GM18520 (cell line): ENCODE results near the gene MAST3.
"Not testable (repeated sequence)": the region's sequence is repeated elsewhere in the genome, so short reads cannot be mapped to it uniquely, and the experiment has no call there.

Experiments
- ATAC-seq: cut with Tn5 transposase; IDR thresholded peaks from one replicate; pipeline ENCODE4 v1.9.1; 2021; ENCODE audit not compliant: unreplicated experiment

Gene MAST3

DNA sequence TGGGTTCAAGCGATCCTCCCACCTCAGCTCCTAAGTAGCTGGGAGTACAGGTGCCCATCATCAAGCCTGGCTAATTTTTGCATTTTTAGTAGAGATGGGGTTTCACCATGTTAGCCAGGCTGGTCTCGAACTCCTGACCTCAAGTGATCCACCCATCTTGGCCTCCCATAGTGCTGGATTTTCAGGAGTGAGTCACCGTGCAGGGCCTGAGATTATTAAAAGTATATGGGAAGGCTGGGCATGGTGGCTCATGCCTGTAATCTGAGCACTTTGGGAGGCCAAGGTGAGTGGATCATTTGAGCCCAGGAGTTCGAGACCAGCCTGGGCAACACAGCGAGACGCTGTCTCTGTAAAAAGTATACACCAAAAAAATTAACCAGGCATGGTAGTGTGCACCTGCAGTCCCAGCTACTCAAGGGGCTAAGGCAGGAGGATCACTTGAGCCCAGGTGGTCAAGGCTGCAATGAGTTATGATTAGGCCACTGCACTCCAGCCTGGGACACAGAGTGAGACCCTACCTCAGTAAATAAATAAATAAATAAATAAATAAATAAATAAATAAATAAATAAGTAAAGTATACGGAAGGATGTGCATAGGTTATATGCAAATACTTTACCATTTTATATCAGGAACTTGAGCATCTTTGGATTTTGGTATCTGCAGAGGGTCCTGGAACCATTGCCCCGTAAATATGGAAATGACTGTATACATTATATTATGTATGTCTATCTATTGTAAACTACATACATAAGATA, 11.7 kb upstream of the MAST3 start:
- ATAC-seq = no peak

DNA sequence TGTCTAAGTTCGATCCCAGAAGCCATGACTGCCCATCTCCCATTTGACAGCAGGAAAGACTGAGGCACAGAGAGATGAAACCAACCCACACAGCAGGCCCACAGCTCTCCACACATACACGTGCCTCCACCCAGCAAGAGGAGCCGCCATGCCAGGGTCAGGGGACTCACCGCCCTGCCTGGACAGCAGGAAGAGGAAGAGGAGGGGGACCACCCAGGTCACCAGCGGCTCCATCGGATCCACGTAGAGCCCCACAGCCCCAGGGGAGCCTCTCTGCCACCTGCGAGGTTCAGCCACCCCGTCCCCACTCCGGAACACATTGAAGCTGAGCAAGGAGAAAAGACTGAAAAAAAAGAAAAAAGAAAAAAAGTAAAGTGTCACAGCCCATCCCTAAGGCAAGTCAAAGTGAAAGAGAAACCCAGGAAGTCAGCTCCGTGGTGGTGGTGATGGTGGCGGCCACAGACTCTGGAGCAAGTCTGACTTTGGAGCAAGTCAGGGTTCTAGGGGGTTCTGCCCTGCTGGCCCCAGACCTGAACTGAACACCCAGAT, 10.9 kb upstream of the MAST3 start, which contains the start of gene IL12RB1:
IL12RB1 (minus strand) TSS at position 345 of the 549 bp plus-strand sequence; CDS start at position 234, 111 bp downstream.
- no peak for ATAC-seq

DNA sequence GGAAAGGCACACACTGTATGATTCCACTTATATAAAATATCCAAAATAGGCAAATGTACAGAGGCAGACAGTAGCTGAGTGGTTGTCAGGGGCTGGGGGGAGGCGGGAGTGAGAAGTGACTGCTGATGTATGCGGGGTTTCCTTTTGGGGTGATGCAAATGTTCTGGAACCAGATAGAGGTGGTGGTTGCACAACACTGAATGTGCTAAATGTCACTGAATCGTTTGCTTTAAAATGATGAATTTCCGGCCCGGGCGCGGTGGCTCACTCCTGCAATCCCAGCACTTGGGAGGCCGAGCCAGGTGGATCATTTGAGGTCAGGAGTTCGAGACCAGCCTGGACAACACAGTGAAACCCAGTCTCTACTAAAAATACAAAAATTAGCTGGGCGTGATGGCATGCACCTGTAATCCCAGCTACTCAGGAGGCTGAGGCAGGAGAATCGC, 8.5 kb upstream of the MAST3 start:
- ATAC-seq = peak; percentile 39

DNA sequence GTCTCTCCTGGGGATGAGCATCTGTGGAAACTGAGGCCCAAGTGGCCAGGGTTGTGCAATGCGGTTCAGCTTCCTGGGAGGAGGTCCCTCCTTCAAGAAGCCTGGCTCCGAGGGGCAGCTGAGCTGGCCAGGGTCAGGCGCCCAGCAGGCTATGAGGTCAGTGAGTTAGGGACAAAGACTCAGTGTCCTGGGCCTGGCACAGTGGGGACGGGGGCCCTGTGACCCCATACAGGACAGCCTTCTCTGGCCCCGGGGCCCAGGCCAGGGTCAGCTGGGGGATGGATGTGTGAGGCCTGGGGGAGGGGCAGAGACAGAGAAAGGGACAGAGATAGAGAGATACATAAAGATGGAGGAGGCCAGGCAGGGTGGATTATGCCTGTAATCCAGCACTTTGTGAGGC, 7.9 kb upstream of the MAST3 start:
- ATAC-seq = no peak

DNA sequence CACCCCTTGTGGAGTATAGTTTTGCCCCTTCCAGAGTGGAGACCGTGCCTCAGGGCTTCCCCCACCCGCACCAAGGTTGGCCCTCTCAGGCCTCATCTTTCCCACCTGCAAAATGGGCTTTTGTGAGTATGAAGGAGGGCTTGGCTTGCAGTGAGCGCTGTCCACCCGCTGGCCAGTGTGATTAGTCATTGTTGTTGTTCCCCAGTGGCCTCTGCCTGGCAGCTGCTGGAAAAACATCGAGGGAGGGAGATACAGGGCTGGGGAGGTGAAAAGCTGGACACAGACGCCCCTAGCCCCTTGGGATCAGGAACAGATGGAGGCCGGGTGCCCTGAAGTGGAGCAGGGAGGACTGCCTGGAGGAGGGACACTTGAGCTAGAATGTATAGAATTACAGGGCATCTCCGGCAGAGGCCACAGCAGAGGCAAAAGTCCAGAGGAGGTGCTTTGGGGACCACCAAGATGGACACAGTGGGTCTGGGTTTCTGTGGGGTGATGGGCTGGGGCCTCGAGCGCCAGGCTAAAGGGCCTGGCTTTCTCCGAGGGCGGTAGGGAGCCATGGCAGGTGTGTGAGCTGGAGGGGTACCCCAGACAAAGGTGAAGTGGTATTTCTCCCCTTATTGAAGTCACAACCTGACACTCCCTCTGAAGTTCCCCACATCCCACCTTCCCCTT, 6.9 kb upstream of the MAST3 start:
- no peak for ATAC-seq

DNA sequence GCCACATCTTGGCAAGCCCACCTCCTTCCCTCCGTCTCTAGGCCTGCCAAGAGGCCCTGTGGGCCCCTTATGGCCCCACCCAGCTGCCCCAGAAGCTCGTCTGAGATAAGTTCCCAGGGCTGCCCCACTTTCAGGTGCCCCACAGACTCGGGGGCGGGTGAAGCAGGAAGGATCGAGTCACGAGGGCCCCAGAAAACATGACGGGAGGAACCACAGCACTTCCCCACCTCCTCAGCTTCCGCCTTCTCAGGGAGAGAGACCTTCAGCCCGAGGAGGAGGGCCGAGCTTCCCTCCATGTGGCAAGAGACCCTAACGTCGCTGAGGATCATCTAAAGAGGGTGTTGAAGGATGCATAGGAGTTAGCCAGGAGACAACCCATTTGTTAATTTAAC, 6.4 kb upstream of the MAST3 start:
- ATAC-seq = no peak

DNA sequence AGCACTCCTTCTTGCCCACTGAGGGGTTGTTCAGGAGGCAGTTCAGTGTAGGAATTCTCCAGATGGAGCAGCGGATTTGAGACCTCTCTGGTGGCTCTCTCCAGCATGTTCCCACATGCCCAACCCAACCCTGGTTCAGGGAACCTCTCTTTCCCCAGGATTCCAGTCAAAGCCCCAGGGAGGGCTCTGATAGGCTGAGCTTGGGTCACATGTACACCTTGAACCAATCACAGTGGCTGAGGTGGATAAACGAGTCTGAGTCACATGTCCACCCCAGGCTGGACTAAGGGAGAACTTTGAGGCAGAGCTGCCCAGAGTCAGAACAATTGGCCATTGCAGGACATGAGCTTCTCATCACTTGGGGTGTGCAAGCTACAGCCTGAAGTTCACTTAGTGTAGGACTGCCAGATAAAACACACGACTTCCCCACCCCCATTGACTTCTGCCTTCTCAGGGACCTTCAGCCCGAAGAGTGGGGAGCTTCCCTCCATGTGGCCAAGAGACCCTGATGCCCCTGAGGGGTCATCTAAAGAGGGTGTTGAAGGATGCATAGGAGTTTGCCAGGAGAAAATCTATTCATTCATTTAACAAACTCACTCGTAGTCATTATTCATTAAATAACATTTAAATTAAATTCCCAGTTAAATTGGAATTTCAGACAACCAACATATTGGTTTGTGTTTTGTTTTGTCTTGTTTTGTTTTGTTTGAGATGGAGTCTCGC, 4.0 kb upstream of the MAST3 start:
- no peak for ATAC-seq

DNA sequence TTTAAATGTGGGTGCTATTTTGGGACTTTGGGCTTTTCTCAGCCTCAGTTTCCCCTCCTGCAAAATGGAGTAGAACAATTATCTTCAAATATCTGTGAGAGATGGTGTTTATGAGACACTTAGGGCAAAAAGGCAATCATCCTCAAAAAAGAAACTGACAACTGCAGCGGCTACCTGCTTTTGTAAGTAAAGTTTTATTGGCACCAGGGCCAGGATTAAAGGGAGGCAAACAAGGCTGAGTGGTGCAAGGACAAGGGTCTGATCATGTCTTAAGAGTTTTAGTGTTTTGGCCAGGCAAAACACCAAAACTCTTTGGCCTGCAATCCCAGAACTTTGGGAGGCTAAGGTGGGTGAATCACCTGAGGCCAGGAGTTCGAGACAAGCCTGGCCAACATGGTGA, 1.3 kb upstream of the MAST3 start:
- ATAC-seq = no peak

DNA sequence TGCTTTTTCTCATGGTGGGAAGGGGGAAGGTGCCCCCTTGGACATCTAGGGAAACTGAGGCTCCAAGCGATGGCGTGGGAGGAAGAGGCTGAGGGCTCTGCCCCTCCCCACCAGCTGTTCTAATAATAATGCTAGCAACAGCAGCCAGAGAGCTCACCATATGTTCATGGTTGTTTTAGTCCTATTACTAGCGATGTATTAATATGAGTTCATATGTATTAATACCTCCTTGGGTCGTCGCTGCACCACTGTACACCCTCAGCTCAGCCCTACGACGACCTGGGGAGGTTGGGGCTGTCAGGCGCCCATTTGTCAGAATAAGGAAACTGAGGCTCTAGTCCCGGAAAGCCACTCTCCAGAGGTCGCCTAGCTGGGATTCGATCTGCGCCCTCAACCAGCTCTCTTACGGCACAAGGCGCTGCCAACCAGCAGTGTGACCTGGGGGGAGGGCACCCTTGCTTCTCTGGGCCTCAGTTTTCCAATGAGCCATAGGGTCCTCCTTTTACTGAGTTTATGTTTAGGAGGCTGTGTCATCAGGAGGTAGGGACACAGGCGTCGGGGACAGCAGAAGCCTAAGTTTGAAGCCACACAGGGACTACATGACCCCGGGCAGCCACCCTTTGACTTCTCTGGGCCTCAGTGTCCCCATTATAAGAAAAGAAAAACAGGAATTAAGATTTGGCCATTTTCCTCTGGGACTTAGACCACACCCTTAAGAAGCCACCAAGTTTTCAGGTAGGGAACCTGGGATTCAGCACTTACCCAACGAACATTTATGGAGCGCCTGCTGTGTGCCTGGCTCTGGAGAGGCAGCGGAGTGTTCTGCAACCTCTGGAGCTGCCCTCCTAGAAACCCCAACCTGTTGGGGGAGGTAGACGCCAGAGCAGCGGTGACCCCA, 664 bp downstream of the MAST3 start:
- ATAC-seq = no peak

DNA sequence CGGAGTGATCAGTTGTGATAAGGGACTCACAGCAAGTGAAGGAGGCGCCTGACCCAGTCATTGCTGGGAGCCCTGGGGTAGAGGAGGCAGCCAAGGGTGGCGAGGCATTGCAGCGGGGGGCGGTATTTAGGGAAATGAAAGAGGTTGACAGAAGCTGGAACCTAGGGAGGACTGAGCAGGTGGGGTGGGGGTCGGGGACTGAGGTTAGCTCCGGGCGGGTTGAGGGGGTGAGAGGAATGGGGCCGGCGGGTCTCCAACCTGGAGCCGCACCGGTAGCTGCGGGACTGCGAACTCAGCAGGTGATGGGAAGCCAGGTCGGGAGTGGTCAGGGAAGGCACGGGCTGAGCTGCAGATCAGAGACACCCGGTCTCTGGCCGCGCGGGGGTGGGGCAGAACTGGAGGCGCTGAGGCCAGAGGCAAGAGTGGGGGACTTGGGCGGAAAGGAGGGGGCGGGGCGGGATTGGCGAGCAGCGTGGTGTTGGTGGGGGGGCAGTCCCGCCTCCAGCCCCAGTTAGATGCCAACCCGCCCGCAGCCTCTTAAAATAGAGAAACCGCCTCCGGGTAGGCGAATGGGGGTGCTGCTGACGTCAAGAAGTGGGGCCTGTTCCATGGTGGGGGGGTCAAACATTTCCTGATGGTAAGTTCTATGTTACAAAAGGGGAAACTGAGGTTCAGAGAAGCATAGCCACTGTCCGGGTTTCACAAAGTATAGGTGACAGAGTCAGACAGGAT, 1.5 kb downstream of the MAST3 start:
- no peak for ATAC-seq

DNA sequence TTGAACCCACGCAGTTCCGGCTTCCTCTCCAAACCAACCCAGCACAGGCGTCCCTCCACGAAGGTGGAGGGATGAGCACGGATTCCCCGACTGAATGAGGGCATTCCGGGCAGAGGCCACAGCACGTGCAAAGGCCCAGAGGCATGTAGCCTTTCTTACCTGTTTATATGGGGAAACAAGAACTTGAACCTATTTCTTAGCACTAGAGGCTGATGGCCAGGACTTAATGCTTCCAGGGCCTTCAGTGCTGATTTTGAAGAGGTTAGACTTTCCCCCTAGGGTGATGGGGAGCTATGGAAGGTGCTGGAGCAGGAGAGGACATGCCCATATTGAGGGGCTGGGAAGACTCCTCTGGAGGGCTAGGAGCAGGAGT, 2.0 kb downstream of the MAST3 start:
- ATAC-seq = no peak

DNA sequence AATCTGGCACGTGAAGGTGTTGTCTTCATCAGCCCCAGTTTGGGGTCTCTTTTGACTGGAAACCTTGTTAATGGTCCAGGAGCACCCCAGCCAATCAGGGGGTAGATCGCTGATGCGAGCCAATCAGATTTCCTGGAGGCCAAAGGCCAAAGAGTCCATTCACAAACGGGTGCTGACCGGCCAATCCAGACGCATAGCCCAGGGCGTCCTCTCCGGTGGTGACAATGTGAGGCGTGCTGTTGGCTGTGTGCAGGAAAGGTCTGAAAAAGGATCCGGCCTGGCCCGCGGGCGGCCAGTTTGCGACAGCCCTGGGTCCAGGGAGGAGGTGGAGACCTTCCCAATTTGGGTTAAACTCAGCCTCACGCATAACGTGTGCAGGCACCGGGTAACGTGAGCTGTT, 3.1 kb downstream of the MAST3 start:
- no peak for ATAC-seq

DNA sequence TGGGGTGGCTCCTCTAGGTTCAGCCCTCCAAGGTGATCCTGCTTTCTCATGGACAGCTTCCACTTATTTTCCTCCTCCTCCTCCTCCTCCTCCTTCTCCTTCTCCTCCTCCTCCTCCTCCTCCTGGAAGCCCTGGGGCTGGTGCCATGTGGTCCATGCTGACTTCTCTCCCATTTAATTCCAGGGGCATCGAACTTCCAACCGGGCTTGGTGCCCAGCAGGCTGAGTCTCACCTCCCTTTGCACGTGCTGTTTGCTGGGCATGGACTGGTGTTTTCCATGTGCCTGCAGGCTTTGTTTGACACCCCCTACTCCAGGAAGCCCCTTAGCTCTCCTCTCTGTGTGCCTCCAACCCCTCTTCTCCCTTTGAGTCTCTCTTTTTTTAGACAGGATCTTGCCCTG, 3.7 kb downstream of the MAST3 start:
- no peak for ATAC-seq

DNA sequence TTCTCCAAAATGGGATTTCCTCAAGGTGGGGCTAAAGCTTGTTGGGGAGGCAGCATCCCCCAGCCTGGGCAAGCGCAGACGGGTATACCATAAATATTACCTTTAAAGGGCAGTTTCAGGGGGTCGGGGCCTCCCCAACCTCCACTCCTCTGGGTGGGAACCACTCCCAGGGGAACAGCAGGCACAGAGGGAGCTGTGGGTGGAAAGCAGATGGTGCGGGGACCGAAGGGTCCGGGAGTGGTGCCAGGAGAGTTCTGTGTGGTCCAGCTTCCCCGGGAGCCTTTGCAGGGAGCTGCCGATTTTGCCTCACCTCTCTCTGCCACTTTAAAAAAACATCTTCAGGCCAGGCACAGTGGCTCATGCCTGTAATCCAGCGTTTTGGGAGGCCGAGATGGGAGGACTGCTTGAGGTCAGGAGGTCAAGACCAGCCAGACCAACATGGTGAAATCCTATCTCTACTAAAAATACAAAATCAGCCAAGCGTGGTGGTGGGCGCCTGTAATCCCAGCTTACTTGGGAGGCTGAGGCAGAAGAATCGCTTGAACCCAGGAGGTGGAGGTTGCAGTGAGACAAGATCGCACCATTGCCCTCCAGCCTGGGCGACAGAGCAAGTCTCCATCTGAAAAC, 5.5 kb downstream of the MAST3 start:
- ATAC-seq = no peak

DNA sequence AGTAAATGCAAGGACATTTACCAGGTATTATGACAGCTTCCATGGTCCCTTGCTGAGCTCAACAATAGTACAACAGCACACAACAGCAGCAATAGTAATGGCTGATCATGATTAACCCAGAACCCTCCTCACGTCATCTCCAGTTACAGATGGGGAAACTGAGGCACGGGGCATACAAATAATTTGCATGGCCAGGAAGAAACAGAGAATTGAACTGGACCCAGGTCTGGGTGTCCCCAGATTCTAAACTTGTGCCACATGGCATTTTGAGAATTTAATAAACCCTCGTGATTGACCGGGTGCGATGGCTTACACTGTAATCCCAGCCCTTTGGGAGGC, 7.2 kb downstream of the MAST3 start:
- no peak for ATAC-seq

DNA sequence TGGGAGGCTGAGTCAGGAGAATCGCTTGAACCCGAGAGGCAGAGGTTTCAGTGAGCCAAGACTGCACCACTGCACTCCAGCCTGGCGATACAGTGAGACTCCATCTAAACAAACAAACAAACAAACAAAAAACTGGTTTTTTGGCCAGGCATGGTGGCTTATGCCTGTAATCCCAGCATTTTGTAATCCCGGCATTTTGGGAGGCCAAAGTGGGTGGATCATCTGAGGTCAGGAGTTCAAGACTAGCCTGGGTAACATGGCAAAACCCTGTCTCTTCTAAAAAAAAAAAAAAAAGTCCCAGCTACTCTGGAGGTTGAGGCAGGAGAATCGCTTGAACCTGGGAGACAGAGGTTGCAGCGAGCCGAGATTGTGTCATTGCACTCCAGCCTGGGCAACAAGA, 7.7 kb downstream of the MAST3 start:
- ATAC-seq = not testable (repeated sequence)

DNA sequence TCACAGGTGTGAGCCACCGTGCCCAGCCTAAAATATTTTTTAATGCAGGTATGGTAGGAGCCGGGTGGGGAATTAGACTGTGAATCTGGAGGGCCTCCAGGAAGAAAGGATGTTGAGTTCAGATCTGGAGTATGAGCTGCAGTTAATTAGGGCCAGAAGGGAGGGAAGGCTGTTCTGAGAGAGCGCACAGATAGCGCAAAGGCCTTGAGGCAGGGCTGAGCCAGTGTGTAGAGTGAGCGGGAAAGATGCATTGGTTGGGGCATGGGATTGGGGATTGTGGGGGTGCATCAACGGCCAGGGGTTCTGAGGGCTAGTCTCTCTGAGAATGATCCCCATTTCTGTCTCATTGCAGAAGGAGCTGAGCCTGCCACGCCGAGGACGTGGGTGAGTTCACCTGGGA, 9.7 kb downstream of the MAST3 start:
- ATAC-seq = no peak

DNA sequence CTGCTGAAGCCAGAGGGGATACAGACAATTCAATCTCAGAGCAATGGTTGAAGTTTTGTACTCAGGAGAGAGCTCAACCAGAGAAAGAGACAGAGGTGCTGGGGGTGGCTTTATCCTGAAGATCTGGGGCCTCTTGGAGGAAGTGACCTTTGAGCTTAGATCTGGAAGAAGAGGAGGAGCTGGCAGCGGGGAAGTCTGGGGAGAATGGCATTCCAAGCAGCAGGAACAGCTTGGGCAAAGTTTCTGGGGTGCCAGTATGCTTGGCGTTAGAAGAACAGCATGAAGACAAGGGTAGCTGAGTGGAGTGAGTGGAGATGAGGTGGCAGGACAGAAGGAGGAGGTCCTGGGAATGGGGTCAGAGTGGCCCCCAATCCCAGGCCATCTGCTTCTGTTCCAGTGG, 11.3 kb downstream of the MAST3 start:
- ATAC-seq = no peak

DNA sequence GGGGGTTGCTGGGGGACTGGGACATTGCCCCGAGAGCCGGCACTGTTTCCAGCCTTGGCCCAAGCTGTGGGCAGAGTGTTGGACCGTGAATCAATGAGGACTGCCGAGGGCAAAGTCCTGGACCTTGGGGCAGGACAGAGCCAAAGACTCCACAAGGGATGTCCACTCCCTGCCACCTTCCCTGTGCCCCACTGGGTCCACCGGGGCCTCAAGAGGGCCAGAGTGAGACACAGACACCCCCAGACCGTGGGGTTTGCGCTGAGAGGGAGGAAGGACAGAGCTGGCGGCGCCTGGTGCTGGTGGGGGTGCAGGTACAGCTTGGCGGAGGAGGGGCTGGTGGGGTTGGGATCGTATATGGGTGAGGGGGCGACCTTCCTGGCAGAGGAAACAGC, 11.8 kb downstream of the MAST3 start:
- ATAC-seq = no peak
